ENCODE data around the gene ACTR3. TPM values are rescaled to one million over a fixed set of nuclear protein-coding genes. Genes with fewer than 3 reads are reported as not detected.

ACTR3 gene
- total and polyA plus RNA-seq, 7 donors: 34.3 to 113 (median 88.1) TPM

- ATAC-seq (no peak), DNase-seq (no peak)
- intact Hi-C loops (cut with DNase I): no loop called here
- no peak for TF ChIP-seq CTCF (IDR thresholded peaks at IDR 0.05)
- 67 to 80% (median 72%) methylated on average over 4 of the region's 4 CpGs for WGBS, 3 donors
- no peaks in the 10 kb centered on the region for H3K4me1 ChIP-seq
- no peak overlapping the region for H3K4me3 ChIP-seq
- no peaks in the 10 kb centered on the region for H3K9me3 ChIP-seq
- H3K36me3 ChIP-seq (ENCODE audit: insufficient read depth in 1 of 2, low read depth in 1 of 2): no peaks in the 10 kb centered on the region
- H3K27ac ChIP-seq: no peak overlapping the region
- H3K27me3 ChIP-seq (ENCODE audit: insufficient read depth in 3 of 3, low read length in 2 of 3): no peaks in the 10 kb centered on the region
Measured at GRCh38 chr2:113973810-113974209, 83.9 kb downstream of the ACTR3 start.

GRCh38 chr2:113974727-113975126, 84.8 kb downstream of the ACTR3 start:
- H3K27ac ChIP-seq: no peak overlapping the region
- no peaks in the 10 kb centered on the region for H3K4me1 ChIP-seq
- TF ChIP-seq CTCF (IDR thresholded peaks at IDR 0.05): no peak
- H3K4me3 ChIP-seq: no peak overlapping the region
- no peak for ATAC-seq
- intact Hi-C loops (cut with DNase I): loop anchor here in 1 of 2 donors (5.0 kb wide), 1 partner anchor 578 kb away; no protein-coding TSS in a partner anchor
- H3K9me3 ChIP-seq: no peaks in the 10 kb centered on the region
- WGBS, 3 donors: 63 to 77% (median 69%) methylated on average over 4 of the region's 4 CpGs
- no peak for DNase-seq
- H3K27me3 ChIP-seq (ENCODE audit: insufficient read depth in 3 of 3, low read length in 2 of 3): no peaks in the 10 kb centered on the region
- H3K36me3 ChIP-seq (ENCODE audit: insufficient read depth in 1 of 2, low read depth in 1 of 2): no peaks in the 10 kb centered on the region

DNA sequence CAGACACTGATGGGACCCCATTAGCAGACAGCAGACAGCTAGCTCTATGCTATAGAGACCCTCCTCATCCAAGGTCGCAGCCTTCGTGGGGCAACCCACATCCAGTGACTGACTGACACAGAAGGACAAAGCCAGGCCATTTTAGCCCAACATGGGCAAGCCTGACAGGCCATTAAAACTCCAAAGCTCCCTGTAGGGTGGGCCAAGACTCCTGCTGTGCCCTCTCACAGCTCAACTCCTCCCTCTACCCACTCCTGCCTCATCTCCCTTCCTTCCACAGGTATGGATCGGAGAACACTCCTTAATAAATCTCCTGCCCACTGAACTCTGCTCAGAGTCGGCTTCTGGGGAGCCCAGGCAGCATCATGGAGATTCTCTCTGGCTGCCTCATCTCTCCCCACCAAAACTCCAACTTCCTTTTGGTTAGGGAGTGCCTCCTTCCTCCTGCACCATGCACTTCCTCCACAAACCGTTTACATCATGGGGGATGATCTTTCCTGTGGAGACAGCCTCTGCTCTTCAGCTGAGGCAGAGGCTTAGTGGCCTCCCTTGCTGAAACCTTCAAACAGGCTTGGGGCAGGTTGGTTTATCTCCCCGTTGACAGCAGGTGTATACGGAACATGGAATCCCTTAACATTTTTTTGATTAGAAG, 86.5 kb downstream of the ACTR3 start:
- WGBS, 3 donors: 79 to 85% (median 84%) methylated on average over 7 of the region's 7 CpGs
- Histone ChIP-seq H3K36me3 (ENCODE audit: insufficient read depth in 1 of 2, low read depth in 1 of 2) (no peaks in the 10 kb centered on the region), H3K27ac (no peak overlapping the region), H3K27me3 (ENCODE audit: insufficient read depth in 3 of 3, low read length in 2 of 3) (no peaks in the 10 kb centered on the region), H3K9me3 (no peaks in the 10 kb centered on the region), H3K4me1 (no peaks in the 10 kb centered on the region), H3K4me3 (no peak overlapping the region)
- DNase-seq: no peak
- TF ChIP-seq CTCF (IDR thresholded peaks at IDR 0.05): no peak
- ATAC-seq: no peak
- intact Hi-C loops (cut with DNase I): loop anchor here in 1 of 2 donors (5.0 kb wide), 1 partner anchor 576 kb away; no protein-coding TSS in a partner anchor

- Histone ChIP-seq H3K4me3 (no peak overlapping the region), H3K9me3 (no peaks in the 10 kb centered on the region), H3K27me3 (ENCODE audit: insufficient read depth in 3 of 3, low read length in 2 of 3) (no peaks in the 10 kb centered on the region), H3K27ac (no peak overlapping the region), H3K36me3 (ENCODE audit: insufficient read depth in 1 of 2, low read depth in 1 of 2) (no peaks in the 10 kb centered on the region), H3K4me1 (no peaks in the 10 kb centered on the region)
- no peak for ATAC-seq
- DNase-seq: no peak
- WGBS, 3 donors: 85 to 94% (median 91%) methylated on average over 8 of the region's 8 CpGs
- no peak for TF ChIP-seq CTCF (IDR thresholded peaks at IDR 0.05)
- intact Hi-C loops (cut with DNase I): loop anchor here in 1 of 2 donors (5.0 kb wide), 1 partner anchor 575 kb away; no protein-coding TSS in a partner anchor
Measured at GRCh38 chr2:113977060-113977659, 87.3 kb downstream of the ACTR3 start.
